HG03342 (cell line): ENCODE results near the gene GPALPP1.
"Not testable (repeated sequence)": the region's sequence is repeated elsewhere in the genome, so short reads cannot be mapped to it uniquely, and the experiment has no call there.

Source experiments
- ATAC-seq: cut with Tn5 transposase; IDR thresholded peaks from one replicate; pipeline ENCODE4 v1.9.1; 2021; ENCODE audit warnings: mild to moderate bottlenecking, moderate library complexity; ENCODE audit not compliant: unreplicated experiment

Gene GPALPP1

DNA sequence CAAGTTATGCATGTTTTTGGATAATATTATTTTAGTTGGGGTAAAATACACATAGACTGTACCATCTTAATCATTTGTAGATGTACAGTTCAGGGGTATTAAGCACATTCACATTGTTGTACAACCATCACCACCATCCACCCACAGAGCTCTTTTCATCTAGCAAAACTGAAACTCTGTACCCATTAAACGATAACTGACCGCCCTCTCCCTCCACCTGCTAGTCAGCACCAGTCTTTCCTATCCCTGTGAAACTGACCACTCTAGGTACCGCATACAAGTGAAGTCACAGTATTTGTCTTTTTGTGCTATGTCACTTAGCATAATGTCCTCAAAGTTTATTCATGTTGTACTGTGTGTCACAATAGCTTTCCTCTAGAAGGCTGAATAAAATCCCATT is 70.7 kb downstream of the GPALPP1 start:
- no peak for ATAC-seq

DNA sequence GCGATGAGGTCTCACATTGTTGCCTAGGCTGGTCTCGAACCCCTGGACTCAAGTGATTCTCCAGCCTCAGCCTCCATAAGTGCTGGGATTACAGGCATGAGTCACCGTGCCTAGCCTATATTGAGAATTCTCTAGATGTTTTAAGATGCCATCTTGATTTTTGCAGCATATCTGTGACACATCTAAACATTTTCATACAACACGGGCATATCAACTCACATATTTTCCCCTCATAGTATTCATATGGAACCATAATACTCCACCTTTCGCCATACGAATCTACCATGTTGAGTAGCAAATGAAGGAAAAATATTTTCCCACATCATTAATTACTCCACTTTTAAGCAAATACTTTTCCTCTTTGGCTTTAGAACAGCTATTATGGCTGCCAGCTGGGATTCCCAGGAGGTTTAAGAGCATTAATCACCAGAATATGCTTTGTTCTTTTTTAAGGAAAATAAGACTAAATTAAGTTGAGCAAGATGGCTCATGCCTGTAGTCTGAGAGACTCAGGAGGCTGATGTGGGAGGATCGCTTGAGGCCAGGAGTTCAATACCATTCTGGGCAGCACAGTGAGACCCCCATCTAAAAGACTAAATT is 74.0 kb downstream of the GPALPP1 start:
- no peak for ATAC-seq

DNA sequence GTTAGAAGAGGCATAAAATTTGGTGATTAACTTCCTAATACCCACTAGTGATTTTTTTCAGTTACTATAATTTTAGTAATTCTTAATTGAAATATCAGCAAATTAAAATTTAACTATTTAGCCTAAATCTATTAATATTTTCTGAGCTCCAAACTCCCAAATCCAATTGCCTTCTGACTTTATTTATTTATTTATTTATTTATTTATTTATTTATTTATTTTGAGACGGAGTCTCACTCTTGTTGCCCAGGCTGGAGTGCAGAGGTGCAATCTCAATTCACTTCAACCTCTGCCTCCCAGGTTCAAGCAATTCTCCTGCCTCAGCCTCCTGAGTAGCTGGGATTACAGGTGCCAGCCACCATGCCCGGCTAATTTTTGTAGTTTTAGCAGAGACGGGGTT is 74.6 kb downstream of the GPALPP1 start:
- ATAC-seq, result not testable (repeated sequence)

DNA sequence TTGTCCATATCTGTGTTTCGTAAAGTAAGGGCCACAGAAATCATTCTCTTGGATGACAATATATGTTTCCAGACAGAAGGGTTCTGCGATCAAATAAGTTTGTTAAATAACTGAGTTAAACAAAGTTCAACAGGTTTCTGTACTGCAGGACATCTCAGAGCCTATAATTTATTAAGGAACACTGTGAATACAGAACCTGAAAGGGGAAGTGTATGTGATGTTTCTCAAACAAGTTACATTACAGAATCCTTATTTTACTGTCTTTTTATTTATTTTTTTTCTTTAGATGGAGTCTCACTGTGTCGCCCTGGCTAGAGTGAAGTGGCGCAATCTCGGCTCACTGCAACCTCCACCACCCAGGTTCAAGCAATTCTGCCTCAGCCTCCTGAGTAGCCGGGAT is 75.6 kb downstream of the GPALPP1 start:
- ATAC-seq, result no peak

DNA sequence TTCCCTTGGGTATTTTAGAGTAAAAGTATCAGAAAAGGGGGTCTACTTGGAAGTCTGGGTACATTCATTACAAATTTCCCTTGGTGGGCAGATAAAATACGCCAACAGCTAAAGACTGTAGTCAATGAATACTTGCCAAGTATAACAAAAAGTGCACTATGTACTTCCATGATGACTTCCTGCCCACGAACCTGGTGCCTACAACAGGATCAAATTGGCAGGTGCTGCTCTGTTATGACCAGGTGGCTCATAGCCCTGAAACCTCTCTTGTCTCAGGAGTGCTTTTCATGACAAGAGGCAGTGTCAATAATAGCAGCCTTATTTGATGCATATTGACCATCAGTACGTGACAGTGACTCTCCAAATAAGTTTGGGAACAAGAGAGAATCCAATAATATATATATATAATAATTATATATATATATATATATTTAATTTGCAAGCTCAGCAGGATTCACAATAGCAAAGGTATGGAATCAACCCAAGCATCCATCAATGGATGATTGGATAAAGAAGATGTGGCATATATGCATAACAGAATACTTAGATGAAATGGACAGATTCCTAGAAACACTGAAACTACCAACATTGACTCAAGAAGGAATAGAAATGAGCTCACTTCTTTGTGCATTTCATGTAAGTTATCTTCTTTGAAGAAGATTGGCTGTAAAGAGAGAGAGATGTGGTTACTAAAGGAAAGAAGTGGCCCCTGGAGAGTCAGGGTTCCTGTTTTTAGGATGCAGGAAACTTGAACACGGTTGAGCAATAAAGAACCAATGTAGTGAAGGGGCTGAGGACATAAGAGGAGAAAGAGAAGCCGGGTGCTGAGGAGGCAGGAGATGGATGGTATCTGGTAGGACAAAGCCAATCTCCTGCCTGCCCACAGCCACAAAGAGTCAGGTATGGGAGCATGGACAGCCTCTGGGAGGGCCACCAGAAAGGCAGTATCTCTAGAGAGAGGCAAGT is 79.0 kb downstream of the GPALPP1 start:
- no peak for ATAC-seq

DNA sequence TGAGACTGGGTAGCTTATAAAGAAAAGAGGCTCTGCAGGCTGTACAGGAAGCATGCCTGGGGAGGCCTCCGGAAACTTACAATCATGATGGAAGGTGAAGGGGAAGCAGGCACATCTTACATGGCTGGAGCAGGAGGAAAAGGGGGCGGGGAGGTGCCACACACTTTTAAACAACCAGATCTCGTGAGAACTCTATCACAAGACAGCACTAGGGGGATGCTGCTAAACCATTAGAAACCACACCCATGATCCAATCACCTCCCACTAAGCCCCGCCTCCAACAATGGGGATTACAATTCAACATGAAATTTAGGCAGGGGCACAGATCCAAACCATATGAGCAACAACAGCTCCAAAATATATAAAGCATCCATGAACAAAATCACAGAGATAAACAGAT is 84.5 kb downstream of the GPALPP1 start:
- ATAC-seq, result no peak

DNA sequence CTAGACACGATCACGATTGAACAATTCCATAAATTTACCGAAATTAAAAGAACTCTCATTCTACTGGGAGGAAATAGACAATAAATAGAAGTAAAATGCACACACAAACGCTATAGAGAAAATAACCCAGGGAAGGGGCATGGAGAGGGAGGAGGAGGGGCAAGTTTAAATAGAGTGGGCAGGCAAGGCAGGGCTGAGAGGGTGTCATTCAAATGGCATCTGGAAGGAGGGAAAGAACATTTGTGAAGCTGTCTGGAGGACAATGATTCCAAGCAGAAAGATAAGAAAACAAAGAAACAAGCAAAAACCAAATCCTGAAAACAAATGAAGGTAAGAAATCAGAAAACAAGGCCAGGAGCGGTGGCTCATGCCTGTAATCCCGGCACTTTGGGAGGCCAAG is 85.4 kb downstream of the GPALPP1 start:
- ATAC-seq, result no peak

DNA sequence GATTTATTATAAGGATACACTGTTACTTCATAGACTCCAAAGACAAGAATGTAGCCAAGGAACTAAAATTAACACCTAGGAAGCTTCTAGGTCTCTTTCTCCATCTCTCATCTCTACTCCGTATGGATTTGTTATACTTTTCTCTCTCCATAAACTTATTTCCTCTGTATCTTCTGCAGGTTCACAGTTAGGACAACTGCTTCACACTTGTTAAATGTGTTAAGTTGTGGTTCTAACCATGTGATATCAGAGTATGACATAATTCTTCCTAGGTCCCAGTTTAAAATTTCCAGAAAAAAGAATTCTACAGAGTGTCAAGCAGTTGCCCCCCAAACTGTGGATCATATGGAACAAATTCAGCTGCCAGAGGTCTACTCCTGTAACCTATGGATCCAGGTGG is 88.7 kb downstream of the GPALPP1 start:
- ATAC-seq, result no peak
